Measurements from ENCODE around the gene UBALD2. TPM values are rescaled to one million over a fixed set of nuclear protein-coding genes. Genes with fewer than 3 reads are reported as not detected.
"Not testable (repeated sequence)": the region's sequence is repeated elsewhere in the genome, so short reads cannot be mapped to it uniquely, and the experiment has no call there.

The UBALD2 gene
- total RNA-seq, 2 experiments from 2014 or later = 86.4 to 238 TPM

- Histone ChIP-seq H3K27ac (ENCODE audit: low read depth, low read length, poor library complexity, severe bottlenecking) (no peak overlapping the region), H3K36me3 (ENCODE audit: insufficient read depth, low read length) (no peaks in the 10 kb centered on the region), H4K20me1 (ENCODE audit: insufficient read depth, low read length) (no peaks in the 10 kb centered on the region), H3K9me2 (ENCODE audit: insufficient read depth, low read length) (no peaks in the 10 kb centered on the region), H2AFZ (ENCODE audit: low read length) (no peak overlapping the region), H3K4me1 (ENCODE audit: insufficient read depth, low read length, poor library complexity, severe bottlenecking) (peaks cover 8% of the 10 kb centered on the region), H3K79me2 (ENCODE audit: insufficient read depth, low read depth, low read length) (no peaks in the 10 kb centered on the region), H3K4me2 (ENCODE audit: low read length) (no peak overlapping the region), H3K9me3 (ENCODE audit: low read length) (no peaks in the 10 kb centered on the region), H3K4me3 (ENCODE audit: low read depth, low read length, poor library complexity, severe bottlenecking) (no peak overlapping the region)
- ChIA-PET POLR2A (interaction anchor here (0.6 kb wide), 1 partner anchor 486 kb away, joined by 3 read pairs; no protein-coding TSS in a partner anchor), CTCF (ENCODE audit: unreplicated experiment) (no interaction called here)
- intact Hi-C loops (cut with micrococcal nuclease; ENCODE audit: unreplicated experiment) = no loop called here
- TF ChIP-seq EZH2phosphoT487 (IDR thresholded peaks at IDR 0.05; ENCODE audit: borderline replicate concordance, low read depth, low read length) (no peak), CTCF (conservative IDR thresholded peaks at IDR 0.05; ENCODE audit: low read length) (no peak)
- BruUV-seq (replicated peaks) = no TSS peak
- DNase-seq (ENCODE audit: low spot score) = no peak
Measured at GRCh38 chr17:76241691-76242255, 23.4 kb upstream of the UBALD2 start.

- intact Hi-C loops (cut with micrococcal nuclease; ENCODE audit: unreplicated experiment) = no loop called here
- no peaks in the 10 kb centered on the region for H4K20me1 ChIP-seq (ENCODE audit: insufficient read depth, low read length)
- no peak overlapping the region for H3K4me2 ChIP-seq (ENCODE audit: low read length)
- no peaks in the 10 kb centered on the region for H3K79me2 ChIP-seq (ENCODE audit: insufficient read depth, low read depth, low read length)
- H2AFZ ChIP-seq (ENCODE audit: low read length) = no peak overlapping the region
- TF ChIP-seq CTCF (conservative IDR thresholded peaks at IDR 0.05; ENCODE audit: low read length) (no peak), EZH2phosphoT487 (IDR thresholded peaks at IDR 0.05; ENCODE audit: borderline replicate concordance, low read depth, low read length) (no peak)
- no peaks in the 10 kb centered on the region for H3K9me3 ChIP-seq (ENCODE audit: low read length)
- ChIA-PET CTCF (ENCODE audit: unreplicated experiment) (interaction anchor here (0.9 kb wide), 1 partner anchor 19 kb away, joined by 3 read pairs; no protein-coding TSS in a partner anchor), POLR2A (interaction anchor here (0.9 to 1.6 kb wide), 3 partner anchors 13 to 60 kb away, joined by 3 to 5 read pairs (median 3); no protein-coding TSS in a partner anchor)
- no TSS peak for BruUV-seq (replicated peaks)
- H3K27ac ChIP-seq (ENCODE audit: low read depth, low read length, poor library complexity, severe bottlenecking) = no peak overlapping the region
- H3K4me3 ChIP-seq (ENCODE audit: low read depth, low read length, poor library complexity, severe bottlenecking) = no peak overlapping the region
- H3K9me2 ChIP-seq (ENCODE audit: insufficient read depth, low read length) = no peaks in the 10 kb centered on the region
- DNase-seq (ENCODE audit: low spot score) = no peak
- peaks cover 9% of the 10 kb centered on the region for H3K4me1 ChIP-seq (ENCODE audit: insufficient read depth, low read length, poor library complexity, severe bottlenecking)
- no peaks in the 10 kb centered on the region for H3K36me3 ChIP-seq (ENCODE audit: insufficient read depth, low read length)
Measured at GRCh38 chr17:76243826-76244679, 21.1 kb upstream of the UBALD2 start.

DNA sequence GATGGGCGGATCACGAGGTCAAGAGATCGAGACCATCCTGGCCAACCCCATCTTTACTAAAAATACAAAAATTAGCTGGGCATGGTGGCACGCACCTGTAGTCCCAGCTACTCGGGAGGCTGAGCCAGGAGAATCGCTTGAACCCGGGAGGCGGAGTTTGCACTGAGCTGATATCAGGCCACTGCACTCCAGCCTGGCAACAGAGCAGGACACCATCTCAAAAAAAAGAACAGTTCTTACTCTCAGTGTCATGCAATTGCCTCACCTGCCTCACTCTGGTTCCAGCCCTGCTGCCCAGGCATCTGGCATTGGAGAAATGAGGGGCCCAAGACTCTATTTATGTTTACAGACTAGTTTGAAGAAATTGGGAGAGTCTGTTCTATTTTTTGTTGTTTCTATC lies 20.4 kb upstream of the UBALD2 start:
- POLR2A ChIA-PET = interaction anchor here (9.4 kb wide), 1 partner anchor 18 kb away, joined by 71 read pairs; the partner anchor contains the start of gene UBALD2

More for the DNA sequence above, 20.4 kb upstream of the UBALD2 start:
- H3K27ac ChIP-seq (ENCODE audit: low read depth, low read length, poor library complexity, severe bottlenecking); H3K4me2 ChIP-seq (ENCODE audit: low read length); H3K4me1 ChIP-seq (ENCODE audit: insufficient read depth, low read length, poor library complexity, severe bottlenecking); CTCF ChIA-PET (ENCODE audit: unreplicated experiment); H3K36me3 ChIP-seq (ENCODE audit: insufficient read depth, low read length); H3K9me3 ChIP-seq (ENCODE audit: low read length); H3K9me2 ChIP-seq (ENCODE audit: insufficient read depth, low read length); H3K4me3 ChIP-seq (ENCODE audit: low read depth, low read length, poor library complexity, severe bottlenecking); DNase-seq (ENCODE audit: low spot score); H2AFZ ChIP-seq (ENCODE audit: low read length); H3K79me2 ChIP-seq (ENCODE audit: insufficient read depth, low read depth, low read length); BruUV-seq (replicated peaks); H4K20me1 ChIP-seq (ENCODE audit: insufficient read depth, low read length): not testable (repeated sequence)
- intact Hi-C loops (cut with micrococcal nuclease; ENCODE audit: unreplicated experiment) = loop anchor here (5.0 kb wide), 1 partner anchor 37 kb away; no protein-coding TSS in a partner anchor
